ENCODE measurements around the gene APOL5.

DNA sequence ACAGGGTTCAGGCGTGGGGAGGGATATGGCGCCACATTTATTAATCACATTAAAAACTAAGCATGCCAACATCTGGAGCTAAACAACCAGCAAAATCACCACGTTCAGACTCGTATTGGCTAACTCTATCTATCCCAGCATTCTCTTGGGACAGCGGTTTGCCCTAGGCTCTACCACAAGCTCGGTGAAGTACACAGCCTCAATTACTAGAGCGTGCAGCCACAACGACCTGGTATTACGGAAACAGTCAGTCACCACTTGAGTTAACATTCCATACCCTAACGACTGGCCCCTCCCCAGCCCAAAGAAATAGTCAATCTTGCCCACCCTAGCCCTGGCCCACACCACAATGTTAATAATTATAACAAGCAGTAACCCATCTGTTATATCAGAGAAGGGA, 32.1 kb downstream of the APOL5 start:
- TF ChIP-seq, protein P1, sequence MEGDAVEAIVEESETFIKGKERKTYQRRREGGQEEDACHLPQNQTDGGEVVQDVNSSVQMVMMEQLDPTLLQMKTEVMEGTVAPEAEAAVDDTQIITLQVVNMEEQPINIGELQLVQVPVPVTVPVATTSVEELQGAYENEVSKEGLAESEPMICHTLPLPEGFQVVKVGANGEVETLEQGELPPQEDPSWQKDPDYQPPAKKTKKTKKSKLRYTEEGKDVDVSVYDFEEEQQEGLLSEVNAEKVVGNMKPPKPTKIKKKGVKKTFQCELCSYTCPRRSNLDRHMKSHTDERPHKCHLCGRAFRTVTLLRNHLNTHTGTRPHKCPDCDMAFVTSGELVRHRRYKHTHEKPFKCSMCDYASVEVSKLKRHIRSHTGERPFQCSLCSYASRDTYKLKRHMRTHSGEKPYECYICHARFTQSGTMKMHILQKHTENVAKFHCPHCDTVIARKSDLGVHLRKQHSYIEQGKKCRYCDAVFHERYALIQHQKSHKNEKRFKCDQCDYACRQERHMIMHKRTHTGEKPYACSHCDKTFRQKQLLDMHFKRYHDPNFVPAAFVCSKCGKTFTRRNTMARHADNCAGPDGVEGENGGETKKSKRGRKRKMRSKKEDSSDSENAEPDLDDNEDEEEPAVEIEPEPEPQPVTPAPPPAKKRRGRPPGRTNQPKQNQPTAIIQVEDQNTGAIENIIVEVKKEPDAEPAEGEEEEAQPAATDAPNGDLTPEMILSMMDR (IDR thresholded peaks at IDR 0.05), result no peak
- no peak for TF ChIP-seq POLR2A (IDR thresholded peaks at IDR 0.05)
